SKM-1 (cell line): ENCODE data around the gene CNTN4.

Source experiments
- DNase-seq: peaks from one replicate; lab custom pipeline; 2025; ENCODE audit not compliant: unreplicated experiment; lab: John Stamatoyannopoulos, UW

The CNTN4 gene

DNA sequence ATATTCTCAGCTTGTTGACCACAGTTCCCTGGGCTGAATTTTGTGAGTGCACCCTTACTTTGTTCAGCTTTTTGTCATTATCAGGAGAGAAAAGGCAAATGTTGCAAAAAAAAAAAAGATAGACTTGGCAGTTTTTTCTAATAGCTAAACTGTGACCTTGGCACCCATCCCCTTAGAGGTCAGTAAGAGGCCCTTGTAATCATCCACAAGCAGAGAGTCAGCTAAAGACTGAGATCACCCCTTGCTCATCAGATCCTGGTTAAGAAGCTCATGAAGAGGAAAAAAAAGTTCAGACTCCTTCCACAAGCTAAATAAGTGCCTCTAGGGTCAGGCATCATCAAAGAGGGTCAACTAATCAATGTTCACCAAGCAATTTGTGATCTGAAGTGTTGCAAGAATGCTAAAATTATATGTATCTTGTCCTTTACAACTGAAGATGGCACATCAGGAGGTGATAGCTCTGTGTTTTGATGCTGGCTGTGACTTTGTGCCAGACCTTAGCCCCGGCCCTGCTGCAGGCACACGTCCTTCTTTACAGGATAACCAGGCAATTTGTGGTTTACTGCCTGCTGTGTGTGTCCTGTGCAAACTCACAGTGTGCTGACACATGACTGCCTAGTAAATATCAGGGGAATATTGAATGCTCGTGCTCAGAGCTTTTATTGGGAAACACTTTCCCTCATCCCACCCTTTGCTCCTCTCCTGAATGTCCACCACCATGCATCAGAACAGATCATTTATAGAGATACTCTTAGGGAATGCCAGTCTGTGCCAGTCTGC, 748.6 kb downstream of the CNTN4 start:
- DNase-seq, result no peak

DNA sequence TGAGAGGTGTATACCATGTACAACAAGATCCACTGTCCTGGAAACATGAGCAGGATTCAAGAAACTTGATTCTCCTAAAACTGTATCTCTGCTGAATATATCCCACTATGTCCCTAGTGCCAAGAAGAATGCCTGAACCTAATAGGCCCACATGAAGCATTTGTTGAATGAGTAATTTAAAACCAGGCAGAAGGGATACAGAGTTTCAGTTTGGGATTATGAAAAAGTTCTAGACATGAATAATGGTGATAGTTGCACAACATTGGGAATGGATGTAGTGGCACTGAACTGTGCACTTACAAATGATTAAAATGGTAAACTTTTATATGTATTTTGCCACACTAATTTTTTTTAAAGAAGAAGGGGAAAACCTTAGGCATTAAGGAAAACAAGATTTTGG, 750.4 kb downstream of the CNTN4 start:
- DNase-seq, result no peak

DNA sequence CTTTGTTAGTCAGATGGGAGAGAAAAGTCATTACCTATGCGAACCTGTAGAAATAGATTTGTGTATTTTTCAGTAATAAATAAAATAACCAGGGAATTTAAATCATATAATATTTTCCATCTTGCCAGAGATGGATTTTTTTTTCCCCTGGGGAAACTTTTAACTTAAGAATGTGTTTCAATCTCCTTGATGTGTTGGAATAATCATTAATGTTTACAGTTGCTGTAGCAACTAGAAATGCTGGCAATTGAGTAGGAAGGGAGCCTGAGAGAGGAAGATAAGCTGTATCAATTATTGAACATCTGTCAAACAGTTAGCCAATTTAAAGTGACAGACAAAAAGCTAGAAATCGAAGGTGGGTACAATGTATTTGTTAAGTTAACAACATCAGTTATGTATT, 752.0 kb downstream of the CNTN4 start:
- DNase-seq, result no peak

DNA sequence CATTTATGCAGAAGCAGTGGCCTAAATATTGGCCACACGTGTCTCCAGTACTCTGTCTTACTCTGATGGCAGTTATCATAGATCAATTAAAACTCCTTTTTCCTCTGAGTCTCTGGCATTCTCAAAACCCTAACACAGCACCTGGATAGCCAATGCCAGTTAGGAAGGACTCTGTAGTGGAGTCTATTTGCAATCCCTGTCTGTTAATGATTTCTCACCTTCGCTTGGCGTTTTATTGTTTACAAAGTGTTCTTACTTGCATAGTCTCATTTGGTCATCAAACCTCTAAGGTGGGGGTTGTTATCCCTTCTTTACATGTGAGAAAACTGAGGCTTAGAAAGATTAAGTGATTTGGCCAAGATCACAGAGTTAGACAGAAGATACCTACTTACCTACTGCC, 752.7 kb downstream of the CNTN4 start:
- DNase-seq, result no peak

DNA sequence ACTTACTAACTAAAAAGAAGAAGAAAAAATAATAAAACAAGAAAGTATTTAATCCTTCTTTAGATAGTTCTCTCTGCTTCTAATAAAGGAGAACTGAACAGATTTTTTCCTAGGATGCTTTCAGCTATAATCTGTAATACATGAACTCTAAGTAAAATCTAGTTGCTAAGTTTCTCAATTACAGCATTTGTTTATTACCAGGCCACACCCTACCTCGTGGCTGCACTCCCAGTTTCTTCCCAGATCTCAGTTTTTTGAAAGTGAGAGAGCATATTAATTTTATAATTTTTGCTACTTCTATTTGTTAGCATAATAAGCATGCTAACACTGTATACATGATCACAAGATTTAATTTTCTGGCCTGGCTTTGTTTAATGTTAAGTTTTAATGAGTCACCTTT, 753.2 kb downstream of the CNTN4 start:
- DNase-seq, result no peak

DNA sequence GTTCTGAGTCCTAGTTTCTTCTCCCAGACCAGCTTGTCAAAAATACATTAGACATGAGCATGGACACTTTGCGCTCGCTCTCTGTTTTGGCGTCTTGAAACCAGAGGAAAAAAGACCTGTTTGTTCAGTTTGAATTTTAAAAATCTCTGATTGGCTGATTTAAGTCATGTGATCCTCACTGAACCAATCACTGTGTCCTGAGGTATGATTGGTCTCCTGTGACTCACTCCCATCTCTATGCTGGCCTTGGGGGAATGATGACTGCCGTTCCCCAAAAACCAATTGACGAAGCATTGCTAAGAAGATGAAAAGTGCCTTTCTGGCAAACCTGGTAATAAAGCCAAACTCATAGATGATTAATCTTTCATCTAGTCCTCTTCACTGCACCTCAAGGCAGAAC, 755.0 kb downstream of the CNTN4 start:
- DNase-seq, result no peak

DNA sequence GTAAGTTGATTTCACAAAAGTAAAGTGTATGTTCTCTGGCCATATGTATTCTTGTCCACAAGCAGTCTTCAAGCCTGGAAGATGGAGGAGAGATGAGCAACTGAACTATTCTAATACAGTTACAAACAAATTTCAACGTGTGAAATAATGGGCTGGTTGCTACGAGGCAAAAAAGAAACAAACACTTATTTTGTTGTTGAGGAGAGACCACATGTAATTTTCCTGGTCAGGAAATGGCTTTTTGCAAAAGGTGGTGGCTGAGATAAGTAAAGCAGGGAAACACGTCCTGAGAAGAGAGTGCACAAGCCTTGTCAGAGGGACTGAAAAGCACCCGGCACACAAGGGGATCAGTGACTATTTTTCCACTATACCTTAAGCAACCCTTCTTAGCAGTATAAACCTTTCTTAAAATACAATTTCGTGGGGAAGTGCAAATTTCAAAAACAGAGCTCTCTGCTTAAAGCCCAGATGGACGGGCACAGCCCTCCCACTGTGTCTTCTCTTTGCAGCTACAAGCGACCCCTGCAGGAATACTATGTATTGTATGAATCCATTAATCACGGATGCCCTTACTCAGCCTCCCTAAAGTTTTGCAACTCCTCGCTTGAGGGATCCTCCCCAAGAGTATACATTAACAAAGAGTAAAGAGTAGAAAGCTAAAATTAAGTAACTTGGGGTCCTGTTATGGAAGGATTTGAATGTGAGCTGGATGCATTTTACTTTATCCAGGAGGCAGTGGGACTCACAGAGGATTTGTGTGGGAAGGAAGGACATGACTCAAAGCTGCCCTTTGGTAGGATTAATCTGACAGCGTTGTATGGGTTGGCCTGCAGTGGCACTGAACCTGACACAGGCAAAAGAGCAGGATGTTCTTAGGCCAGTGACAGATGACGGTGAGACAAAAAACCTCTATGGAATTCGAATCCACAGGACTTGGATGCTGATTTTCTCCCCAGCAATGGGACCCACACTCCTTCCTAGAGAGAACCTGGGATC, 757.8 kb downstream of the CNTN4 start:
- no peak for DNase-seq

DNA sequence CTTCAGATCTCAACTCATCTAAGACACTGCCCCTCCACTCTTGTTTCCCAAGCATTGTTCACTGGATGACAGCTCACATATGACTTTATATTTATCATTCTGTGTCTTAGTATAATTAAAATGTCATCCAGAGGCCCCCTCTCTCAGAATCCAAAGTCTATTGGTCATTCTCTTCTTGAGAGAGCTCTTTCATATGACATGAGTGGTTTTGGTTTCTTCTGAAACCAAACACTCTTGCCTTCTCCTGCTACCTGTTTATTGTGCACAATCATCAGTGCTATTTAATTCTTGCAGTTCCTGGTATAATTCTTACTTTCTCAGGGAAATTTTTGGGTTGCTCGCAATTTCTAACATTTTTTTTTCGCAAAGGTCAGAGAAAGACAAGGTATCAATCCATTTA, 762.0 kb downstream of the CNTN4 start:
- no peak for DNase-seq

DNA sequence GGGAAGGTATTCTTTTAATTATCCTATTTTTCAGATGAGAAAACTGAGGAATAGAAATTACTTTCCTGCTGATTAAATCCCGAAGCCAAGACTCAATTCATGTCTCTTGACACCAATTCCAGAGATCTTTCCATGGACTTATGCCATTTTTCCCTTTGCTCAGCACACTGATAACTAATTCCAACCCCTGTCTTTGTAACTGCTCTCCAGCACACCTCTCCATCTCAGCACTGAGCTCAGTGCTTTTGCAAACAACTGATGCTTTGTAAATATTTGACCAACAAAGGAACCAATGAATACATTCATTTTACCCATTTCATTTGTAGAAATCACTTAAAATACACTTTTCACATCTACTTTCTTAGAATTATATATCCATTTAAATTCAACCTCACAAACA, 762.5 kb downstream of the CNTN4 start:
- no peak for DNase-seq

DNA sequence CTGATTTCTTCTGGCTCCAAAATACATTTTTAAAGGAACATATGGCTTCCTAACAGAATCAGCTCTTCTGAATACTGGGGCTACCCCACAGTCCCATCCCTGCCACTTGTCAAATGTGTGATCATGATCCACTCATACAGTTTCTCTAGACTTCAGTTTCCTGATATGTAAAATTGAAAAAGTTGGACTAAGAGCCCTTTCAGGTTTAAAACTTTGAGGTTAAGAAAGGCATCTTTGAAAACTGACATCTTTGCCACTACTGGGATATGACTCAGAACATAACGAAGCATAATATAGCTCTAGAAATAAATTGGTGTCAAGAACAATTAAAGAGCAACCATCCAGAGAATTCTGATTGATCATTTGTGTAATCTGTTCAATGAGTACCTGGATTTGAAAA, 763.3 kb downstream of the CNTN4 start:
- DNase-seq, result no peak

DNA sequence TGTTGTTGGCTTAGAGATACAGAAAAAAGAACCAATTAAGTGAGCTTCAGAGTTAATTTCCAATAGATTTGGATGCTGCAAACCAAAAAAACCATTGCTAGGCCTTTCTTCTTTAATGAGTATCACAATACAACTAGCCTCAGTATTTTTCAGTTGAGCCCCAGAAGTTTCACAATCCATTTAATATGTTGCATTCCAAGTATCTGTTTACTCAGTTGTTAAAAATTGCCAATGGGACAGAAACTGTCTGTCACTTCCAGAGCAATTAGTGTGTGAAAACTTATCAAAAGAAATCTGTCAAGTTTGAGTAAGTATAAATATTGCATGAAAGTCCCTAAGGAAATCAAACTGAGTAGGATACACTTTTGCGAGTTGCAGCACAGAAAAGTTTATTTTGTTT, 763.7 kb downstream of the CNTN4 start:
- no peak for DNase-seq

DNA sequence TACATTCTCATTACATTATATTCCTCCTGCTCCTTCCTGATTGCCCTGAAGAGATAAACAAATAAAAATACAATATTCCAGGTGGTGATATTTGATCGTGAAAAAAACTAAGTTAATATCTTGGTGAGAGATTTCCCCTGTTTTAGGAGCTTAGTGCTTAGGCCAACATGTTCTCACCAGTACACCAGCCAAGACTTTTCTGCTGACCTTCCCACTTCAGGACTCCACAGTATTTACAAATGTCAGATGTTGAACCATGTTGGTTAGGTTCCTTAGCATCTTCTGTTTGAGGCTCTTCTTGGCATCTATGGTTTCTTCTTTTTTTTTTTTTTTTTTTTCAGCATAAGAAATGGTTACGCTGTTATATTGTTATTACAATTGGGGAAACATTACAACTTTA, 764.5 kb downstream of the CNTN4 start:
- DNase-seq, result no peak

DNA sequence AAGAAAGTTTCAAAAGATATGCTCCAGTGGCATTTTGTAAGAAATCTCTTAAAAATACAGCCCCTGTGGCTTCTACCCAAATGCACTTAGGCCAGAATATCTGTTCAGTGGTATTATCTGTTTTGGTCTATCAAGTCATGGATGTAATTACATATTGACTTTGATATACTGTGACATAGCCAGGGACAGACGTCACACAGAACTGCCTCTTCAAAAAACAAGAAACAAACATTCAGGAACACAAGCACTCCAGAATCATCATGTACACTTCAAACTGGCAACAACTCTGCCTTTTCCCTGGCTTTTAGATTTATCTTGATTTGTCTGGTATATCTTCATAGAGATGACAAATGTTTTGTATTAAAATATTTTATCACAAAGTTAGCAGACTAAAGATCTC, 771.2 kb downstream of the CNTN4 start:
- no peak for DNase-seq

DNA sequence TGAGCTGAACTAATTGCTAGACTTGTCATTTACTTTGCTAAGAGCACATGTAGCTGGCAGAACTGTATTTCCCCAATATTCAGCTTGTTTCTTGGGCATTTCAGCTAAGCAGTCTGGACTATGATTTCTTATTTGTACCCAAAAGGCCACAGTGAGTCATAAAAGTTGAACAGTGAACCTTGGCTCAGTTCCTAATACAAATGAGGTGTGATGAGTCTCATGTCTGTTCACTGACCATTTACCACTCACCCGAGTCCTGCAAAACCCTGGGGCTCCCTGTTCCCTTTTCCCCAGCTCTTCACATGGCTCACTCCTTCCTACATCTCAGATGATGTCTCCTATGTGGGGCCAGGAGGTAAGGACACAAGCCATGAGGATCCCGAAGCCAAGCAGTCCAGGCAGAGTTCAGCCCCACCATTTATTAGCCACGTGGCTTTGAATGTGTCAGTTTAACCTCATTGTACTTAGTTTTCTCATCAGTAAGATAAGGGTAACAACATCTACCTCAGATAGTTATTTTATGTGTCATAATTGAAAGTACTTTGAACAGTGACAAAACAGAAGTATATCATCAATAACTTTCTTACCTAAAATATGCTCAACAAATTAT, 772.2 kb downstream of the CNTN4 start:
- no peak for DNase-seq

DNA sequence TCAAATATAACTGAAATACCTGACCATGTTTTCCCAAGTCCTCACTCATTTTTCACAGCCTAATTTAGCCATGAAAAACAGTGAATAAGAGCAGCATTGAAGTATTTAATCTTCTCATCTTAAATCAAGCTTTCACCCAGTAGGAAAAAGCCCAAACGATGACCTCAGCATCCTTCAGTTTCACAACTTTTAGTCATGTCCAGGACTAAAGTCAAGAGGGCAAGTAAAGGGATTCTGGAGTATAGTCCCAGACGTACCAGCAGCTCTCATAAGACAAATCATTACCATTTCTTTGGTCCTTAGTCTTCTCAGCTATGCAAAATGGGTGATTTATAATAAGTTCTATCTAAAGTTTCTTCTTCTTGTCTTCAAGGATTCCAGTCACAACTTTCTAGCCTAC, 774.2 kb downstream of the CNTN4 start:
- DNase-seq, result no peak

DNA sequence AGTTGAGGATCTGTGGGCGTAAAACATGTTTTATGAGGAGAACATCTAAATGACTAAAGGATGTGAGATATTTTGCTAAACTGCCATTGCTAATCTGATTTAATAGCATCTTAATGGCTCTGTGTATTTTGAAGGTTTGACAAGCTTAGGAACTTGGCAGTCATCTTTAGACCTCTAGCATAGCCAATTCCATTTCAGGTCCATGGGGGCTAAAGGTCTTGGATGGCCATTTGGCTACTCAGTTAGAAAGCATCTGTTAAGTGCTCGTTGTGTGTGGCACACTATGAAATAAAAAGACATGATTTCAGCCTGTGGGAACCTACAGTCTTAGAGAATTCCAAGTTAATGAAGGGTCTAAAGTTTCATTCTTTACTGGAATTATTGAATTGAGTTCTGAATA, 775.3 kb downstream of the CNTN4 start:
- no peak for DNase-seq

DNA sequence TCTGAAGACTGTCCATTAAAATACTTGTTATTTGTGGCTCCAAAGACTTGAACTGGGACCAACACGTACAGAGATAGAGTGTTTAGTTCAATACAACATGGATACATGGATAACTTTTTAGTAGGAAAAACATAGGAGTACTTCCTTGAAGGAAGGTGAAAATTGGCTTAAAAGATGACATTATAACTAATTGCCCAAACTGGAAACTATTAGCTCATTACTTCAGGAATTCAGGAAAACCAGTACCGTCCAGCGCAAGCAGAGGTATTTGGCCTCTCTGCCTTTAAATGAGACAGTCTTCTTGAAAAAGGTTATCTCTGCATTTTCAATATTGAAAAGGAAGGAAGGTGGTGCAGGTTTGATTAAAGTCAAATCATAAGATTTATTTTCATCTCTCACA, 777.0 kb downstream of the CNTN4 start:
- DNase-seq, result no peak

DNA sequence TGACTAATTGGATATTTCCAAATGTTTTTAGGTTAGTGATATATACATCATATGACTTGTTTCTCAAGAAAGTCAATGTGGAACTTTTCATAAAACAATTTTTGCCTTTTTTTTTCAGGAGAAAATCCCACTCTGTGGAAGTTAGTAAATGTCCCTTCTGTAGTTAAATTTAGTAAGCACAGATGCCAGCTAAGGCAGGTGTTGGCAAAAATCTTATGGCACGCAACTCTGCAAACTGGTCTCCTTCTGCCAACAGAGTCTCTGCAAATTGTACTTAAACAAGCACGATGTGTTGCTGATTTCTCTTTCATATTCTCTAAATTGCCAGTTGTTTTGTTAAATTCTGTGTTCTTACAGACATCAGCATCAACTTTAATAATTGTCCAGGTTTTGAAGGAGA, 777.7 kb downstream of the CNTN4 start:
- DNase-seq, result no peak

DNA sequence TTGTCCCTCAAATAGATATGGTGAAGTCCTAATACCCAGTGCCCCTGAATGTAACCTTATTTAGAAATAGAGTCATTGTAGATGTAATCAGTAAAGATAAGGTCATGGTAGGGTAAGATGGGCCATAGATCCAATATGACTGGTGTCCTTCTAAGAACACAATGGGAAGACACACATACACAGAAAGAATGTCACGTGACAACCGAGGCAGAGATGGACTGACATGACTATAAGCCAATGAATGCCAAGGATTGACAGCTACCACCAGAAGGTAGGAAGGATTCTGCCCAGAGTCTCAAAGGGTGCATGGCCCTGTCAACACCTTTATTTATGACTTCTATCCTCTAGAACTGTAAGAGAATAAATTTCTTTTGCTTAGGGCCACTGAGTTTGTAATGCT, 780.4 kb downstream of the CNTN4 start:
- no peak for DNase-seq

DNA sequence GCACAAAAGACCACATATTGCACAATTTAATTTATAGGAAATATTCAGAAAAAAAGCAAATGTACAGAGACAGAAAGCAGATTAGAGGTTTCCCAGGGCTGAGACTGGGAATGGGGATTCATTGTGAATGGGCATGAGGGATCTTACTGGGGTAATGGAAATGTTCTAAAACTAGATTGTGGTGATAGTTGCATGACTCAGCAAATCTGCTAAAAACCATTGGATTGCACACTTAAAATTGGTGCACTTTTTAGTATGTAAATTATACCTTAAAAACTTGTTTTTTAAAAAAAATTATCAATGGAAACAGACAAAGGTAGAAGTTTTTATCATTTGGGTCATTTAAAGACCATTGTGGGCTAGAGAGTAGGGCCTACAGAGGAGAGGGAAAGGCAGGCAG, 780.9 kb downstream of the CNTN4 start:
- DNase-seq, result no peak

DNA sequence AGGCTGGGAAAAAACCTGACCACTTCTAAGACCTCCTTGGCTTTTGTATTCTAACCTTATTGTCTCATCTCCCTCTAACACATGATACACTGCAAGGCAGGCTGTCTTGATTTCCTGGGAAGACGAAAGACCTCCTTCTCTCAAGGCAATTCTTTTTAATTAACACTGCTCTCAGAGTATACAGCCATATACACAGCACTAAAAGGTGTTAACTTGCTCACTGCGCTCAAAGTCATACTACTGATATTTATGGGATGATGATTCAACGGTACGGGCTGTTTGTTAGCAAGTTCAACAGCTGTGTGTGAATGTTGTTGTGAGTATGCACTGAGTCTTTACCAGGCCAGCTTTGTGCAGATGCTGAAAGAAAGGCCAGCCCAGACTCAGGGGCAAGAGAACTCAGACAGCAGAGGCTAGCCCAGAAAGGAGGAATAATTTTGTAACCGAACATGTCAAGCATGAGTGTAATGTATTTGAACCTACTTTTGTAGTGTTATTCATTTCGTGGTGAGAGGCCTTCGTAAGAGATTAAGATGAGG, 781.6 kb downstream of the CNTN4 start:
- DNase-seq, result no peak

DNA sequence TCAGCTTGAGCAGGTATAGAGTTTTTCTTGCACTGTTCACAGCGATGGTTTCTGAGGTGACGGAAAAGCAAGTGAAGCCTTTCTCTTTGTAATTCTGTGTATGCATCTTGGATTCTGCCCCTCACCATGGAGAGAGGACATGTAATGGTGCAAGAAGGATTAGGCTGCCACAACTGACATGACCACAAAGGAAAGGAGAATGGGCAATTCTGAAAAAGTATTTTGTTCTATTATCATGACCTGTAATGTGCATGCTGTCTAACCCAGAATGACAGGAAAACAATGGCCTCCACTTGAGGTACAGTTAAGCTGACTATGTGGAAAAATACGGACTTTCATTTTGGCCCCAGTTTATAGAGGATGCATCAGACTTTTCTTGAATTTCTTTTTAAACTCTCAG, 784.6 kb downstream of the CNTN4 start:
- no peak for DNase-seq
